Astrocyte (in vitro differentiated cells and primary cell): ENCODE measurements around the gene MMP21. TPM values are rescaled to one million over a fixed set of nuclear protein-coding genes. Genes with fewer than 3 reads are reported as not detected.

Source experiments
- DNase-seq: peaks from one replicate; pipeline ENCODE4 v3.0.0-alpha.2; 2010; ENCODE audit warnings: low read depth
- FAIRE-seq: peaks from 2 replicates; lab custom pipeline; 2011; peaks lifted over from hg19 to GRCh38; lab: Jason Lieb, UNC
- H2AFZ ChIP-seq: 2 replicates; pipeline ENCODE4 v1.6.0; 2012; ENCODE audit warnings: low read depth, low read length, inconsistent platforms
- H3K27ac ChIP-seq: 2 replicates; pipeline ENCODE4 v1.5.1; 2011; ENCODE audit warnings: low read depth, low read length, inconsistent platforms
- H3K27me3 ChIP-seq: 2 replicates; pipeline ENCODE4 v1.6.0; 2011; ENCODE audit warnings: low read length, inconsistent platforms; ENCODE audit not compliant: insufficient read depth
- H3K36me3 ChIP-seq: 2 replicates; pipeline ENCODE4 v1.5.1; 2011; ENCODE audit warnings: low read length, inconsistent platforms; ENCODE audit not compliant: insufficient read depth
- H3K4me1 ChIP-seq: 2 replicates; pipeline ENCODE4 v1.5.1; 2011; ENCODE audit warnings: low read length, inconsistent platforms; ENCODE audit not compliant: insufficient read depth
- H3K4me2 ChIP-seq: 2 replicates; pipeline ENCODE4 v1.6.0; 2012; ENCODE audit warnings: low read length, inconsistent platforms
- H3K4me3 ChIP-seq: 2 replicates; pipeline ENCODE4 v1.5.1; 2011; ENCODE audit warnings: low read depth, mild to moderate bottlenecking, low read length, inconsistent platforms; ENCODE audit not compliant: insufficient read depth
- H3K79me2 ChIP-seq: 2 replicates; pipeline ENCODE4 v1.6.0; 2012; ENCODE audit warnings: mild to moderate bottlenecking, low read length, inconsistent platforms; ENCODE audit not compliant: insufficient read depth
- H3K9ac ChIP-seq: 2 replicates; pipeline ENCODE4 v1.6.0; 2012; ENCODE audit warnings: mild to moderate bottlenecking, low read length, inconsistent platforms
- H3K9me3 ChIP-seq: 2 replicates; pipeline ENCODE4 v1.5.1; 2012; ENCODE audit warnings: low read depth, mild to moderate bottlenecking, low read length, inconsistent platforms; ENCODE audit not compliant: insufficient read depth
- H4K20me1 ChIP-seq: 2 replicates; pipeline ENCODE4 v1.6.0; 2012; ENCODE audit warnings: low read length, inconsistent platforms; ENCODE audit not compliant: insufficient read depth
- H3K27ac Mint-ChIP-seq: one replicate; pipeline ENCODE4 v1.8.0; 2021; ENCODE audit warnings: mild to moderate bottlenecking, mixed read lengths; ENCODE audit not compliant: unreplicated experiment
- H3K27me3 Mint-ChIP-seq: one replicate; pipeline ENCODE4 v1.8.0; 2021; ENCODE audit warnings: low read depth, mixed read lengths; ENCODE audit not compliant: unreplicated experiment
- H3K36me3 Mint-ChIP-seq: one replicate; pipeline ENCODE4 v1.8.0; 2021; ENCODE audit warnings: low read depth, mixed read lengths; ENCODE audit not compliant: unreplicated experiment
- H3K4me1 Mint-ChIP-seq: one replicate; pipeline ENCODE4 v1.8.0; 2021; ENCODE audit warnings: low read depth, mixed read lengths; ENCODE audit not compliant: unreplicated experiment
- H3K4me3 Mint-ChIP-seq: one replicate; pipeline ENCODE4 v1.8.0; 2021; ENCODE audit warnings: mild to moderate bottlenecking, moderate library complexity, mixed read lengths; ENCODE audit not compliant: unreplicated experiment
- H3K9me3 Mint-ChIP-seq: one replicate; pipeline ENCODE4 v1.8.0; 2021; ENCODE audit warnings: mild to moderate bottlenecking, mixed read lengths; ENCODE audit not compliant: unreplicated experiment
- CTCF ChIP-seq: IDR thresholded peaks from 2 replicates; pipeline ENCODE4 v1.5.1; 2011; ENCODE audit warnings: low read depth, mild to moderate bottlenecking, inconsistent platforms, low read length, moderate library complexity; ENCODE audit not compliant: insufficient read depth
- EZH2 ChIP-seq: IDR thresholded peaks from 2 replicates; pipeline ENCODE4 v1.6.1; 2012; ENCODE audit warnings: mild to moderate bottlenecking, low read length, inconsistent platforms; ENCODE audit not compliant: insufficient read depth
- total RNA-seq: library from RNA; stranded (reverse); gene quantifications from 2 replicates; pipeline ENCODE4 v1.2.1, GENCODE V29; 2021

MMP21 gene
- total RNA-seq, 1 donor from 2014 or later = not detected

GRCh38 chr10:125722811-125723210 is 52.8 kb downstream of the MMP21 start:
- no peaks in the 10 kb centered on the region for H3K9me3 Mint-ChIP-seq
- no peak for FAIRE-seq
- H3K27me3 Mint-ChIP-seq = no peaks in the 10 kb centered on the region
- H3K4me3 ChIP-seq = no peak overlapping the region
- no peak overlapping the region for H2AFZ ChIP-seq
- DNase-seq = no peak
- peaks cover 4% of the 10 kb centered on the region for H3K4me1 Mint-ChIP-seq
- H3K27me3 ChIP-seq = no peaks in the 10 kb centered on the region
- H4K20me1 ChIP-seq = peaks cover 3% of the 10 kb centered on the region
- peaks cover 27% of the 10 kb centered on the region for H3K79me2 ChIP-seq
- peaks cover 12% of the 10 kb centered on the region for H3K4me1 ChIP-seq
- peaks cover 56% of the 10 kb centered on the region for H3K36me3 ChIP-seq
- H3K36me3 Mint-ChIP-seq = peaks cover 5% of the 10 kb centered on the region
- no peak overlapping the region for H3K4me3 Mint-ChIP-seq
- no peaks in the 10 kb centered on the region for H3K9me3 ChIP-seq
- no peak for TF ChIP-seq EZH2
- TF ChIP-seq CTCF = no peak
- H3K4me2 ChIP-seq = no peak overlapping the region
- H3K9ac ChIP-seq = peak overlapping the region; percentile 9
- H3K27ac Mint-ChIP-seq = no peak overlapping the region
- H3K27ac ChIP-seq = no peak overlapping the region

- TF ChIP-seq EZH2 = no peak
- TF ChIP-seq CTCF = no peak
- DNase-seq (no peak), FAIRE-seq (peak; percentile 5)
- Histone ChIP-seq H3K36me3 (peaks cover 43% of the 10 kb centered on the region), H3K27me3 (no peaks in the 10 kb centered on the region), H3K9ac (peak overlapping the region; percentile 3), H3K4me3 (no peak overlapping the region), H3K79me2 (peaks cover 27% of the 10 kb centered on the region), H3K4me1 (peaks cover 12% of the 10 kb centered on the region), H4K20me1 (peaks cover 3% of the 10 kb centered on the region), H3K4me2 (peak overlapping the region; percentile 95), H3K9me3 (no peaks in the 10 kb centered on the region), H2AFZ (no peak overlapping the region), H3K27ac (no peak overlapping the region)
- Mint-ChIP-seq H3K4me3 (peak overlapping the region; percentile 94), H3K27ac (no peak overlapping the region), H3K4me1 (peaks cover 4% of the 10 kb centered on the region), H3K27me3 (no peaks in the 10 kb centered on the region), H3K36me3 (peaks cover 5% of the 10 kb centered on the region), H3K9me3 (no peaks in the 10 kb centered on the region)
Measured at GRCh38 chr10:125721035-125721434, 54.6 kb downstream of the MMP21 start.

- Histone ChIP-seq H3K79me2 (peaks cover 27% of the 10 kb centered on the region), H3K4me2 (peak overlapping the region; percentile 95), H4K20me1 (peaks cover 3% of the 10 kb centered on the region), H2AFZ (peak overlapping the region; percentile 89), H3K9ac (peak overlapping the region; percentile 99), H3K9me3 (no peaks in the 10 kb centered on the region), H3K27me3 (no peaks in the 10 kb centered on the region), H3K36me3 (peaks cover 34% of the 10 kb centered on the region), H3K4me1 (peaks cover 12% of the 10 kb centered on the region), H3K4me3 (peak overlapping the region; percentile 99), H3K27ac (peak overlapping the region; percentile 88)
- H3K4me1 Mint-ChIP-seq = peaks cover 4% of the 10 kb centered on the region
- no peak for FAIRE-seq
- H3K4me3 Mint-ChIP-seq = peak overlapping the region; percentile 94
- peak overlapping the region; percentile 89 for H3K27ac Mint-ChIP-seq
- H3K27me3 Mint-ChIP-seq = no peaks in the 10 kb centered on the region
- no peaks in the 10 kb centered on the region for H3K9me3 Mint-ChIP-seq
- TF ChIP-seq CTCF (no peak), EZH2 (no peak)
- peaks cover 5% of the 10 kb centered on the region for H3K36me3 Mint-ChIP-seq
- DNase-seq = no peak
Measured at GRCh38 chr10:125720002-125720382, 55.6 kb downstream of the MMP21 start.
